IMR-90 (cell line): ENCODE data around the gene MCUB.

Experiments used
- BHLHE40 ChIP-seq: fragments of 150-350 bp; IDR thresholded peaks from 2 replicates; pipeline ENCODE4 v1.6.1; 2016; ENCODE audit warnings: mild to moderate bottlenecking, low read depth, low read length
- CEBPB ChIP-seq: IDR thresholded peaks from 2 replicates; pipeline ENCODE4 v1.6.1; 2012; ENCODE audit warnings: low read depth, low read length, improper control_type of control experiment
- CTCF ChIP-seq: conservative IDR thresholded peaks from 2 replicates; pipeline ENCODE4 v1.5.1; 2012; ENCODE audit warnings: mild to moderate bottlenecking, low read depth, low read length, improper control_type of control experiment
- MXI1 ChIP-seq: IDR thresholded peaks from 2 replicates; pipeline ENCODE4 v1.6.1; 2012; ENCODE audit warnings: low read depth, mild to moderate bottlenecking, low read length, moderate library complexity, borderline replicate concordance
- POLR2A ChIP-seq: IDR thresholded peaks from 2 replicates; pipeline ENCODE4 v1.6.1; 2012; ENCODE audit warnings: mild to moderate bottlenecking, low read depth, low read length
- RCOR1 ChIP-seq: IDR thresholded peaks from 2 replicates; pipeline ENCODE4 v1.6.1; 2012; ENCODE audit warnings: mild to moderate bottlenecking, low read length, improper control_type of control experiment; ENCODE audit not compliant: insufficient replicate concordance
- RFX5 ChIP-seq: IDR thresholded peaks from 2 replicates; pipeline ENCODE4 v1.8.0; 2012; ENCODE audit warnings: low read depth, mild to moderate bottlenecking, low read length, moderate library complexity
- USF2 ChIP-seq: fragments of 150-350 bp; IDR thresholded peaks from 2 replicates; pipeline ENCODE4 v1.6.1; 2017; ENCODE audit warnings: mild to moderate bottlenecking, antibody characterized with exemption, low read length, low read depth

- TF ChIP-seq USF2 (no peak), CTCF (no peak), BHLHE40 (no peak), MXI1 (no peak), CEBPB (no peak), RFX5 (no peak), POLR2A (no peak), RCOR1 (no peak)
Measured at GRCh38 chr4:109554971-109555370, 5.1 kb upstream of the MCUB start.
